ENCODE data around the gene AIFM3. TPM values are rescaled to one million over a fixed set of nuclear protein-coding genes. Genes with fewer than 3 reads are reported as not detected.

AIFM3 gene
- total and polyA plus RNA-seq, 2 of the 13 experiments (the other 11 are each of a cell fraction or from before 2014, with no cell fraction given): 9.0 to 15.3 TPM

GRCh38 chr22:20951151-20951931, 15.7 kb upstream of the AIFM3 start (continued):
- TF ChIP-seq, protein P1, sequence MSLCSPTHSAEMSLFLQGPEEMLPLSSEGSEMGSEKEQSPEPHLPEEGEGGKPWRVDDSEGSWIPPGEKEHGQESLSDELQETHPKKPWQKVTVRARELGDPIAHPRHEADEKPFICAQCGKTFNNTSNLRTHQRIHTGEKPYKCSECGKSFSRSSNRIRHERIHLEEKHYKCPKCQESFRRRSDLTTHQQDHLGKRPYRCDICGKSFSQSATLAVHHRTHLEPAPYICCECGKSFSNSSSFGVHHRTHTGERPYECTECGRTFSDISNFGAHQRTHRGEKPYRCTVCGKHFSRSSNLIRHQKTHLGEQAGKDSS (CRISPR knock-in tag; IDR thresholded peaks at IDR 0.05; ENCODE audit: borderline replicate concordance, low read depth): no peak
- TF ChIP-seq ZMYM4 (CRISPR knock-in tag; IDR thresholded peaks at IDR 0.05): no peak
- TF ChIP-seq ZNF891 (CRISPR knock-in tag; IDR thresholded peaks at IDR 0.05): no peak
- TF ChIP-seq IRX3 (CRISPR knock-in tag; IDR thresholded peaks at IDR 0.05; ENCODE audit: borderline replicate concordance, low read depth): no peak
- TF ChIP-seq GZF1 (CRISPR knock-in tag; IDR thresholded peaks at IDR 0.05): no peak
- TF ChIP-seq TOE1 (CRISPR knock-in tag; IDR thresholded peaks at IDR 0.05): no peak
- TF ChIP-seq NFE2L2 (IDR thresholded peaks at IDR 0.05; ENCODE audit: low read length): no peak
- no peak for TF ChIP-seq DNMT1 (CRISPR knock-in tag; IDR thresholded peaks at IDR 0.05)
- TF ChIP-seq CBFB (CRISPR knock-in tag; IDR thresholded peaks at IDR 0.05): no peak
- TF ChIP-seq PRMT3 (CRISPR knock-in tag; IDR thresholded peaks at IDR 0.05; ENCODE audit: borderline replicate concordance, low read depth): no peak
- TF ChIP-seq FOXJ3 (CRISPR knock-in tag; IDR thresholded peaks at IDR 0.05; ENCODE audit: borderline replicate concordance): no peak
- TF ChIP-seq, protein P2, sequence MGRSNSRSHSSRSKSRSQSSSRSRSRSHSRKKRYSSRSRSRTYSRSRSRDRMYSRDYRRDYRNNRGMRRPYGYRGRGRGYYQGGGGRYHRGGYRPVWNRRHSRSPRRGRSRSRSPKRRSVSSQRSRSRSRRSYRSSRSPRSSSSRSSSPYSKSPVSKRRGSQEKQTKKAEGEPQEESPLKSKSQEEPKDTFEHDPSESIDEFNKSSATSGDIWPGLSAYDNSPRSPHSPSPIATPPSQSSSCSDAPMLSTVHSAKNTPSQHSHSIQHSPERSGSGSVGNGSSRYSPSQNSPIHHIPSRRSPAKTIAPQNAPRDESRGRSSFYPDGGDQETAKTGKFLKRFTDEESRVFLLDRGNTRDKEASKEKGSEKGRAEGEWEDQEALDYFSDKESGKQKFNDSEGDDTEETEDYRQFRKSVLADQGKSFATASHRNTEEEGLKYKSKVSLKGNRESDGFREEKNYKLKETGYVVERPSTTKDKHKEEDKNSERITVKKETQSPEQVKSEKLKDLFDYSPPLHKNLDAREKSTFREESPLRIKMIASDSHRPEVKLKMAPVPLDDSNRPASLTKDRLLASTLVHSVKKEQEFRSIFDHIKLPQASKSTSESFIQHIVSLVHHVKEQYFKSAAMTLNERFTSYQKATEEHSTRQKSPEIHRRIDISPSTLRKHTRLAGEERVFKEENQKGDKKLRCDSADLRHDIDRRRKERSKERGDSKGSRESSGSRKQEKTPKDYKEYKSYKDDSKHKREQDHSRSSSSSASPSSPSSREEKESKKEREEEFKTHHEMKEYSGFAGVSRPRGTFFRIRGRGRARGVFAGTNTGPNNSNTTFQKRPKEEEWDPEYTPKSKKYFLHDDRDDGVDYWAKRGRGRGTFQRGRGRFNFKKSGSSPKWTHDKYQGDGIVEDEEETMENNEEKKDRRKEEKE (IDR thresholded peaks at IDR 0.05): no peak
- TF ChIP-seq KDM3A (CRISPR knock-in tag; IDR thresholded peaks at IDR 0.05; ENCODE audit: low read depth): no peak
- no peak for TF ChIP-seq ZNF614 (CRISPR knock-in tag; IDR thresholded peaks at IDR 0.05; ENCODE audit: borderline replicate concordance)
- TF ChIP-seq RORA (CRISPR knock-in tag; IDR thresholded peaks at IDR 0.05): no peak
- no peak for TF ChIP-seq ZNF883 (CRISPR knock-in tag; IDR thresholded peaks at IDR 0.05; ENCODE audit: not compliant biosample characterization)
- TF ChIP-seq ZBTB44 (CRISPR knock-in tag; IDR thresholded peaks at IDR 0.05): no peak
- TF ChIP-seq CREM (IDR thresholded peaks at IDR 0.05): peak; percentile 62
- TF ChIP-seq CREM (CRISPR knock-in tag; IDR thresholded peaks at IDR 0.05): no peak
- TF ChIP-seq HDAC6 (IDR thresholded peaks at IDR 0.05; ENCODE audit: low read depth, low read length): no peak
- no peak for TF ChIP-seq FOSL1 (CRISPR knock-in tag; IDR thresholded peaks at IDR 0.05; ENCODE audit: borderline replicate concordance)
- TF ChIP-seq PRPF4 (IDR thresholded peaks at IDR 0.05; ENCODE audit: low read depth, low read length, poor library complexity, severe bottlenecking): no peak
- TF ChIP-seq NFE2 (CRISPR knock-in tag; IDR thresholded peaks at IDR 0.05): no peak
- no peak for TF ChIP-seq PCBP1 (IDR thresholded peaks at IDR 0.05; ENCODE audit: borderline replicate concordance, low read depth, low read length)
- TF ChIP-seq MBNL3 (CRISPR knock-in tag; conservative IDR thresholded peaks at IDR 0.05): no peak
